Caco-2 (cell line): ENCODE data around the gene CLDN14. TPM values are rescaled to one million over a fixed set of nuclear protein-coding genes. Genes with fewer than 3 reads are reported as not detected.

ENCODE experiments used
- BruUV-seq: library from RNA; stranded (reverse); fragments of 400-500 nt; replicated peaks from 2 replicates; lab custom pipeline; 2021; lab: Mats Ljungman, UMichigan
- CTCF ChIA-PET: fragments of 300-600 bp; sonication (Branson Sonifier 250); formaldehyde crosslinking; loops from one replicate; lab custom pipeline; 2022; ENCODE audit warnings: antibody characterized with exemption; lab: Charles Lee
- POLR2A ChIA-PET: fragments of 300-600 bp; sonication (Branson Sonifier 250); formaldehyde crosslinking; loops from one replicate; lab custom pipeline; 2022; ENCODE audit warnings: antibody characterized with exemption; lab: Charles Lee
- DNase-seq, 2 experiments: peaks; one replicate each; pipeline versions ENCODE4 v3.0.0 to v3.0.0-alpha.2; 2020 to 2022
- H3K27me3 ChIP-seq: replicated peaks from 2 replicates; pipeline ENCODE4 v1.6.0; 2011; ENCODE audit warnings: low read length; ENCODE audit not compliant: control insufficient read depth, insufficient read depth
- H3K36me3 ChIP-seq: 2 replicates; pipeline ENCODE4 v1.5.1; 2011; ENCODE audit warnings: low read length; ENCODE audit not compliant: control insufficient read depth, insufficient read depth
- H3K4me1 ChIP-seq: fragments of 250-450 bp; sonication (Bioruptor Pico); 2 replicates; pipeline ENCODE4 v1.5.1; 2020; ENCODE audit warnings: mild to moderate bottlenecking
- H3K4me3 ChIP-seq: 2 replicates; pipeline ENCODE4 v1.5.1; 2011; ENCODE audit warnings: low read depth, mild to moderate bottlenecking, control low read depth, low read length
- H3K9me3 ChIP-seq: fragments of 250-450 bp; sonication (Bioruptor Pico); 2 replicates; pipeline ENCODE4 v1.5.1; 2020; ENCODE audit warnings: mild to moderate bottlenecking, moderate library complexity
- H3K27ac Mint-ChIP-seq: one replicate; pipeline ENCODE4 v1.8.0; 2022; ENCODE audit warnings: mixed read lengths; ENCODE audit not compliant: unreplicated experiment
- H3K27me3 Mint-ChIP-seq: one replicate; pipeline ENCODE4 v1.8.0; 2022; ENCODE audit warnings: mixed read lengths; ENCODE audit not compliant: insufficient read depth, unreplicated experiment
- H3K36me3 Mint-ChIP-seq: one replicate; pipeline ENCODE4 v1.8.0; 2022; ENCODE audit warnings: mild to moderate bottlenecking, mixed read lengths; ENCODE audit not compliant: insufficient read depth, unreplicated experiment
- H3K4me1 Mint-ChIP-seq: one replicate; pipeline ENCODE4 v1.8.0; 2022; ENCODE audit warnings: low read depth, mixed read lengths; ENCODE audit not compliant: unreplicated experiment
- H3K4me3 Mint-ChIP-seq: one replicate; pipeline ENCODE4 v1.8.0; 2022; ENCODE audit warnings: mild to moderate bottlenecking, moderate library complexity, mixed read lengths; ENCODE audit not compliant: unreplicated experiment
- H3K9me3 Mint-ChIP-seq: one replicate; pipeline ENCODE4 v1.8.0; 2022; ENCODE audit warnings: mixed read lengths; ENCODE audit not compliant: unreplicated experiment
- CTCF ChIP-seq, 2 experiments: fragments of 200-600 bp in 1 of 2; IDR thresholded peaks; 1 replicate in 1 of 2; 2 replicates in 1 of 2; pipeline versions ENCODE4 v1.5.1 to v1.8.0; 2011 to 2022; ENCODE audit warnings: antibody characterized with exemption in 1 of 2, control low read depth in 1 of 2, inconsistent platforms in 1 of 2, low read depth in 1 of 2, low read length in 1 of 2, mild to moderate bottlenecking in 1 of 2, moderate library complexity in 1 of 2; ENCODE audit not compliant: insufficient read depth in 1 of 2, severe bottlenecking in 1 of 2, unreplicated experiment in 1 of 2
- intact Hi-C: fragments of 100-400 bp; cut with micrococcal nuclease; formaldehyde crosslinking; loops from one replicate; pipeline ENCODE4 v1.10.0; 2022; ENCODE audit not compliant: unreplicated experiment
- total RNA-seq: library from RNA; stranded (reverse); gene quantifications from 2 replicates; pipeline ENCODE4 v1.2.3, GENCODE V29; 2022

Gene CLDN14
- total RNA-seq, 1 experiment from 2014 or later, result not detected

GRCh38 chr21:36436829-36437744, 42.8 kb downstream of the CLDN14 start:
- BruUV-seq, result no TSS peak
- Histone ChIP-seq H3K9me3 (no peaks in the 10 kb centered on the region), H3K36me3 (no peaks in the 10 kb centered on the region), H3K27me3 (no peaks in the 10 kb centered on the region), H3K4me3 (no peak overlapping the region), H3K4me1 (no peaks in the 10 kb centered on the region)
- no peak overlapping the region for H3K27ac Mint-ChIP-seq
- CTCF ChIA-PET, result no interaction called here
- H3K27me3 Mint-ChIP-seq, result no peaks in the 10 kb centered on the region
- intact Hi-C loops, result no loop called here
- no peak for TF ChIP-seq CTCF (IDR thresholded peaks at IDR 0.05; ENCODE audit: insufficient read depth in 1 of 2, low read depth in 1 of 2, low read length in 1 of 2, severe bottlenecking in 1 of 2, unreplicated experiment in 1 of 2)
- DNase-seq, result no peak
- POLR2A ChIA-PET, result no interaction called here
- H3K9me3 Mint-ChIP-seq, result no peaks in the 10 kb centered on the region
- H3K4me3 Mint-ChIP-seq, result no peak overlapping the region
- no peaks in the 10 kb centered on the region for H3K4me1 Mint-ChIP-seq
- no peaks in the 10 kb centered on the region for H3K36me3 Mint-ChIP-seq

- Mint-ChIP-seq H3K27ac (no peak overlapping the region), H3K9me3 (no peaks in the 10 kb centered on the region), H3K4me1 (peaks cover 6% of the 10 kb centered on the region), H3K36me3 (no peaks in the 10 kb centered on the region), H3K27me3 (no peaks in the 10 kb centered on the region), H3K4me3 (no peak overlapping the region)
- H3K36me3 ChIP-seq, result no peaks in the 10 kb centered on the region
- ChIA-PET CTCF (no interaction called here), POLR2A (no interaction called here)
- peaks cover 6% of the 10 kb centered on the region; the same call in 1 of the 2 replicates for H3K4me1 ChIP-seq
- intact Hi-C loops, result no loop called here
- no peak for DNase-seq
- H3K27me3 ChIP-seq, result no peaks in the 10 kb centered on the region
- no TSS peak for BruUV-seq
- H3K4me3 ChIP-seq, result no peak overlapping the region
- H3K9me3 ChIP-seq, result no peaks in the 10 kb centered on the region
- TF ChIP-seq CTCF (IDR thresholded peaks at IDR 0.05; ENCODE audit: insufficient read depth in 1 of 2, low read depth in 1 of 2, low read length in 1 of 2, severe bottlenecking in 1 of 2, unreplicated experiment in 1 of 2), result no peak
Measured at GRCh38 chr21:36434144-36434543, 45.8 kb downstream of the CLDN14 start.

- Histone ChIP-seq H3K27me3 (no peaks in the 10 kb centered on the region), H3K4me3 (no peak overlapping the region), H3K9me3 (no peaks in the 10 kb centered on the region), H3K36me3 (no peaks in the 10 kb centered on the region), H3K4me1 (peaks cover 6% of the 10 kb centered on the region; the same call in 1 of the 2 replicates)
- no peaks in the 10 kb centered on the region for H3K27me3 Mint-ChIP-seq
- BruUV-seq, result no TSS peak
- no peaks in the 10 kb centered on the region for H3K9me3 Mint-ChIP-seq
- no peak for TF ChIP-seq CTCF (IDR thresholded peaks at IDR 0.05; ENCODE audit: insufficient read depth in 1 of 2, low read depth in 1 of 2, low read length in 1 of 2, severe bottlenecking in 1 of 2, unreplicated experiment in 1 of 2)
- H3K27ac Mint-ChIP-seq, result no peak overlapping the region
- no peak overlapping the region for H3K4me3 Mint-ChIP-seq
- ChIA-PET CTCF (no interaction called here), POLR2A (interaction anchor here (0.5 kb wide), 1 partner anchor 47 kb away, joined by 4 read pairs; no protein-coding TSS in a partner anchor)
- DNase-seq, result no peak
- no peaks in the 10 kb centered on the region for H3K36me3 Mint-ChIP-seq
- intact Hi-C loops, result no loop called here
- H3K4me1 Mint-ChIP-seq, result peaks cover 6% of the 10 kb centered on the region
Measured at GRCh38 chr21:36433059-36433709, 46.7 kb downstream of the CLDN14 start.
